ENCODE data around the gene ZNF276. TPM values are rescaled to one million over a fixed set of nuclear protein-coding genes. Genes with fewer than 3 reads are reported as not detected.
A peak's percentile ranks its signal among the peaks of the same experiment; 100 is the strongest.

The ZNF276 gene
- total RNA-seq, 2 donors from 2014 or later, result 28.2 to 32.6 TPM

- Mint-ChIP-seq H3K4me3 (no peak overlapping the region), H3K4me1 (no peaks in the 10 kb centered on the region), H3K27me3 (ENCODE audit: insufficient read depth) (no peaks in the 10 kb centered on the region), H3K36me3 (ENCODE audit: low read depth) (peaks cover 74% of the 10 kb centered on the region), H3K9me3 (no peaks in the 10 kb centered on the region), H3K27ac (peak overlapping the region; percentile 27)
- Histone ChIP-seq H3K9ac (ENCODE audit: extremely low read depth, low read length, poor library complexity, severe bottlenecking) (no peak overlapping the region), H3K36me3 (ENCODE audit: control insufficient read depth, insufficient read depth, low read length) (peaks cover 71% of the 10 kb centered on the region), H3K27me3 (ENCODE audit: control insufficient read depth, insufficient read depth, low read length, poor library complexity, severe bottlenecking) (no peaks in the 10 kb centered on the region), H3K9me3 (ENCODE audit: control insufficient read depth, low read length) (no peaks in the 10 kb centered on the region), H3K27ac (ENCODE audit: low read depth, low read length) (no peak overlapping the region), H3K4me1 (ENCODE audit: control insufficient read depth, insufficient read depth, low read length) (no peaks in the 10 kb centered on the region), H3K4me3 (ENCODE audit: low read length) (no peak overlapping the region)
- 90 to 91% methylated on average over 10 of the region's 10 CpGs for WGBS, 2 experiments (ENCODE audit: insufficient coverage in 1 of 2, insufficient read length in 1 of 2)
- TF ChIP-seq CTCF (conservative IDR thresholded peaks at IDR 0.05), result no peak
- no peak for DNase-seq
These were observed 28.3 kb downstream of the ZNF276 start for GRCh38 chr16:89749637-89750036.

GRCh38 chr16:89759746-89760340 lies 38.5 kb downstream of the ZNF276 start:
- H3K36me3 Mint-ChIP-seq (ENCODE audit: low read depth), result peaks cover 78% of the 10 kb centered on the region
- no peak overlapping the region for H3K4me3 ChIP-seq (ENCODE audit: low read length)
- no peak overlapping the region for H3K4me3 Mint-ChIP-seq
- H3K4me1 ChIP-seq (ENCODE audit: control insufficient read depth, insufficient read depth, low read length), result no peaks in the 10 kb centered on the region
- no peaks in the 10 kb centered on the region for H3K9me3 Mint-ChIP-seq
- H3K4me1 Mint-ChIP-seq, result no peaks in the 10 kb centered on the region
- peaks cover 75% of the 10 kb centered on the region for H3K36me3 ChIP-seq (ENCODE audit: control insufficient read depth, insufficient read depth, low read length)
- DNase-seq, result no peak
- H3K9ac ChIP-seq (ENCODE audit: extremely low read depth, low read length, poor library complexity, severe bottlenecking), result no peak overlapping the region
- no peak overlapping the region for H3K27ac ChIP-seq (ENCODE audit: low read depth, low read length)
- no peaks in the 10 kb centered on the region for H3K27me3 Mint-ChIP-seq (ENCODE audit: insufficient read depth)
- TF ChIP-seq CTCF (conservative IDR thresholded peaks at IDR 0.05), result no peak
- no peaks in the 10 kb centered on the region for H3K9me3 ChIP-seq (ENCODE audit: control insufficient read depth, low read length)
- WGBS, 2 experiments (ENCODE audit: insufficient coverage in 1 of 2, insufficient read length in 1 of 2), result 96 to 97% methylated on average over 18 to 25 of the region's 26 CpGs
- H3K27ac Mint-ChIP-seq, result peak overlapping the region; percentile 48
- H3K27me3 ChIP-seq (ENCODE audit: control insufficient read depth, insufficient read depth, low read length, poor library complexity, severe bottlenecking), result no peaks in the 10 kb centered on the region

- 93 to 97% methylated on average over 16 to 17 of the region's 17 CpGs for WGBS, 2 experiments (ENCODE audit: insufficient coverage in 1 of 2, insufficient read length in 1 of 2)
- no peak overlapping the region for H3K9ac ChIP-seq (ENCODE audit: extremely low read depth, low read length, poor library complexity, severe bottlenecking)
- no peak overlapping the region for H3K27ac ChIP-seq (ENCODE audit: low read depth, low read length)
- H3K4me1 Mint-ChIP-seq, result no peaks in the 10 kb centered on the region
- H3K4me1 ChIP-seq (ENCODE audit: control insufficient read depth, insufficient read depth, low read length), result no peaks in the 10 kb centered on the region
- no peak for TF ChIP-seq CTCF (conservative IDR thresholded peaks at IDR 0.05)
- H3K27me3 ChIP-seq (ENCODE audit: control insufficient read depth, insufficient read depth, low read length, poor library complexity, severe bottlenecking), result no peaks in the 10 kb centered on the region
- H3K9me3 Mint-ChIP-seq, result no peaks in the 10 kb centered on the region
- no peaks in the 10 kb centered on the region for H3K9me3 ChIP-seq (ENCODE audit: control insufficient read depth, low read length)
- no peaks in the 10 kb centered on the region for H3K27me3 Mint-ChIP-seq (ENCODE audit: insufficient read depth)
- H3K36me3 ChIP-seq (ENCODE audit: control insufficient read depth, insufficient read depth, low read length), result peaks cover 80% of the 10 kb centered on the region
- no peak overlapping the region for H3K27ac Mint-ChIP-seq
- H3K4me3 ChIP-seq (ENCODE audit: low read length), result no peak overlapping the region
- no peak overlapping the region for H3K4me3 Mint-ChIP-seq
- peaks cover 77% of the 10 kb centered on the region for H3K36me3 Mint-ChIP-seq (ENCODE audit: low read depth)
- no peak for DNase-seq
These were observed 40.1 kb downstream of the ZNF276 start for GRCh38 chr16:89761304-89761922.
